ENCODE results near the gene RNU6-9.
A peak's percentile ranks its signal among the peaks of the same experiment; 100 is the strongest.
"Not testable (repeated sequence)": the region's sequence is repeated elsewhere in the genome, so short reads cannot be mapped to it uniquely, and the experiment has no call there.

RNU6-9 gene

GRCh38 chr19:892894-893689 lies at the start of gene RNU6-9, which contains the start of gene MED16:
Gene RNU6-9 (plus strand): TSS chr19:893484.
Gene MED16 (minus strand): TSS chr19:893187. CDS start chr19:891131, 2,056 bp downstream.
- peak within 1 kb of the TSS; percentile 83 to 84 for H3K4me3 ChIP-seq (ENCODE audit: low read depth in 1 of 2, low read length in 2 of 2)
- H3K27ac ChIP-seq (ENCODE audit: low read depth, low read length), result peak within 1 kb of the TSS; percentile 90
- H3K27me3 ChIP-seq (ENCODE audit: control insufficient read depth in 1 of 2, insufficient read depth in 2 of 2, low read length in 2 of 2), result no peaks in the 10 kb centered on the region
- no peaks in the 10 kb centered on the region for H3K9me3 ChIP-seq (ENCODE audit: control insufficient read depth in 1 of 2, low read length in 2 of 2)
- H3K4me1 ChIP-seq (ENCODE audit: control insufficient read depth in 1 of 2, insufficient read depth in 2 of 2, low read length in 2 of 2), result peaks cover 4 to 5% of the 10 kb centered on the region in 2 donors
- peak within 1 kb of the TSS; percentile 81 to 92 for H3K9ac ChIP-seq (ENCODE audit: low read depth in 1 of 2, low read length in 2 of 2)
- H3K36me3 ChIP-seq (ENCODE audit: control insufficient read depth in 1 of 2, insufficient read depth in 2 of 2, low read length in 2 of 2), result peaks cover 8 to 32% of the 10 kb centered on the region in 2 donors

- Histone ChIP-seq H3K36me3 (ENCODE audit: control insufficient read depth in 1 of 2, insufficient read depth in 2 of 2, low read length in 2 of 2) (no peaks in the 10 kb centered on the region), H3K27me3 (ENCODE audit: control insufficient read depth in 1 of 2, insufficient read depth in 2 of 2, low read length in 2 of 2) (peaks cover 16 to 33% of the 10 kb centered on the region in 2 donors), H3K9me3 (ENCODE audit: control insufficient read depth in 1 of 2, low read length in 2 of 2) (no peaks in the 10 kb centered on the region), H3K4me3 (ENCODE audit: low read depth in 1 of 2, low read length in 2 of 2) (no peak overlapping the region), H3K9ac (ENCODE audit: low read depth in 1 of 2, low read length in 2 of 2) (no peak overlapping the region), H3K27ac (ENCODE audit: low read depth, low read length) (no peak overlapping the region), H3K4me1 (ENCODE audit: control insufficient read depth in 1 of 2, insufficient read depth in 2 of 2, low read length in 2 of 2) (no peaks in the 10 kb centered on the region)
These were observed 49.3 kb upstream of the RNU6-9 start for GRCh38 chr19:843836-844545.

- no peaks in the 10 kb centered on the region for H3K36me3 ChIP-seq (ENCODE audit: control insufficient read depth in 1 of 2, insufficient read depth in 2 of 2, low read length in 2 of 2)
- no peak overlapping the region for H3K27ac ChIP-seq (ENCODE audit: low read depth, low read length)
- no peak overlapping the region for H3K9ac ChIP-seq (ENCODE audit: low read depth in 1 of 2, low read length in 2 of 2)
- no peaks in the 10 kb centered on the region for H3K4me1 ChIP-seq (ENCODE audit: control insufficient read depth in 1 of 2, insufficient read depth in 2 of 2, low read length in 2 of 2)
- no peaks in the 10 kb centered on the region for H3K9me3 ChIP-seq (ENCODE audit: control insufficient read depth in 1 of 2, low read length in 2 of 2)
- H3K4me3 ChIP-seq (ENCODE audit: low read depth in 1 of 2, low read length in 2 of 2), result no peak overlapping the region
- peaks cover 16 to 33% of the 10 kb centered on the region in 2 donors for H3K27me3 ChIP-seq (ENCODE audit: control insufficient read depth in 1 of 2, insufficient read depth in 2 of 2, low read length in 2 of 2)
These were observed 48.7 kb upstream of the RNU6-9 start for GRCh38 chr19:844546-844971.

- Histone ChIP-seq H3K36me3 (ENCODE audit: control insufficient read depth in 1 of 2, insufficient read depth in 2 of 2, low read length in 2 of 2) (no peaks in the 10 kb centered on the region), H3K4me1 (ENCODE audit: control insufficient read depth in 1 of 2, insufficient read depth in 2 of 2, low read length in 2 of 2) (no peaks in the 10 kb centered on the region), H3K27ac (ENCODE audit: low read depth, low read length) (no peak overlapping the region), H3K9me3 (ENCODE audit: control insufficient read depth in 1 of 2, low read length in 2 of 2) (no peaks in the 10 kb centered on the region), H3K4me3 (ENCODE audit: low read depth in 1 of 2, low read length in 2 of 2) (no peak overlapping the region), H3K27me3 (ENCODE audit: control insufficient read depth in 1 of 2, insufficient read depth in 2 of 2, low read length in 2 of 2) (peaks cover 16 to 36% of the 10 kb centered on the region in 2 donors), H3K9ac (ENCODE audit: low read depth in 1 of 2, low read length in 2 of 2) (no peak overlapping the region)
These were observed 47.4 kb upstream of the RNU6-9 start for GRCh38 chr19:845707-846521.

- no peak overlapping the region for H3K27ac ChIP-seq (ENCODE audit: low read depth, low read length)
These were observed 44.8 kb upstream of the RNU6-9 start for GRCh38 chr19:848386-848921.

GRCh38 chr19:849195-849594 lies 44.1 kb upstream of the RNU6-9 start:
- H3K4me3 ChIP-seq (ENCODE audit: low read depth in 1 of 2, low read length in 2 of 2); H3K4me1 ChIP-seq (ENCODE audit: control insufficient read depth in 1 of 2, insufficient read depth in 2 of 2, low read length in 2 of 2); H3K9ac ChIP-seq (ENCODE audit: low read depth in 1 of 2, low read length in 2 of 2); H3K36me3 ChIP-seq (ENCODE audit: control insufficient read depth in 1 of 2, insufficient read depth in 2 of 2, low read length in 2 of 2); H3K27ac ChIP-seq (ENCODE audit: low read depth, low read length); H3K9me3 ChIP-seq (ENCODE audit: control insufficient read depth in 1 of 2, low read length in 2 of 2): not testable (repeated sequence)
- peaks cover 16 to 28% of the 10 kb centered on the region in 2 donors for H3K27me3 ChIP-seq (ENCODE audit: control insufficient read depth in 1 of 2, insufficient read depth in 2 of 2, low read length in 2 of 2)

More at GRCh38 chr19:848386-848921, 44.8 kb upstream of the RNU6-9 start:
- no peaks in the 10 kb centered on the region for H3K9me3 ChIP-seq (ENCODE audit: control insufficient read depth in 1 of 2, low read length in 2 of 2)
- H3K27me3 ChIP-seq (ENCODE audit: control insufficient read depth in 1 of 2, insufficient read depth in 2 of 2, low read length in 2 of 2), result peaks cover 16 to 29% of the 10 kb centered on the region in 2 donors
- no peak overlapping the region for H3K4me3 ChIP-seq (ENCODE audit: low read depth in 1 of 2, low read length in 2 of 2)
- H3K36me3 ChIP-seq (ENCODE audit: control insufficient read depth in 1 of 2, insufficient read depth in 2 of 2, low read length in 2 of 2), result no peaks in the 10 kb centered on the region
- H3K4me1 ChIP-seq (ENCODE audit: control insufficient read depth in 1 of 2, insufficient read depth in 2 of 2, low read length in 2 of 2), result no peaks in the 10 kb centered on the region
- no peak overlapping the region for H3K9ac ChIP-seq (ENCODE audit: low read depth in 1 of 2, low read length in 2 of 2)

- H3K9ac ChIP-seq (ENCODE audit: low read depth in 1 of 2, low read length in 2 of 2), result no peak overlapping the region
- no peaks in the 10 kb centered on the region for H3K4me1 ChIP-seq (ENCODE audit: control insufficient read depth in 1 of 2, insufficient read depth in 2 of 2, low read length in 2 of 2)
- H3K4me3 ChIP-seq (ENCODE audit: low read depth in 1 of 2, low read length in 2 of 2), result no peak overlapping the region
- no peaks in the 10 kb centered on the region for H3K36me3 ChIP-seq (ENCODE audit: control insufficient read depth in 1 of 2, insufficient read depth in 2 of 2, low read length in 2 of 2)
- peak overlapping the region; percentile 22 for H3K27ac ChIP-seq (ENCODE audit: low read depth, low read length)
- H3K27me3 ChIP-seq (ENCODE audit: control insufficient read depth in 1 of 2, insufficient read depth in 2 of 2, low read length in 2 of 2), result peaks cover 16 to 25% of the 10 kb centered on the region in 2 donors
- H3K9me3 ChIP-seq (ENCODE audit: control insufficient read depth in 1 of 2, low read length in 2 of 2), result no peaks in the 10 kb centered on the region
These were observed 42.9 kb upstream of the RNU6-9 start for GRCh38 chr19:850221-850978.

GRCh38 chr19:850979-851335 lies 42.3 kb upstream of the RNU6-9 start:
- H3K9me3 ChIP-seq (ENCODE audit: control insufficient read depth in 1 of 2, low read length in 2 of 2), result no peaks in the 10 kb centered on the region
- H3K36me3 ChIP-seq (ENCODE audit: control insufficient read depth in 1 of 2, insufficient read depth in 2 of 2, low read length in 2 of 2), result no peaks in the 10 kb centered on the region
- peaks cover 16 to 20% of the 10 kb centered on the region in 2 donors for H3K27me3 ChIP-seq (ENCODE audit: control insufficient read depth in 1 of 2, insufficient read depth in 2 of 2, low read length in 2 of 2)
- H3K27ac ChIP-seq (ENCODE audit: low read depth, low read length), result peak overlapping the region; percentile 22
- no peak overlapping the region for H3K9ac ChIP-seq (ENCODE audit: low read depth in 1 of 2, low read length in 2 of 2)
- no peak overlapping the region for H3K4me3 ChIP-seq (ENCODE audit: low read depth in 1 of 2, low read length in 2 of 2)
- no peaks in the 10 kb centered on the region for H3K4me1 ChIP-seq (ENCODE audit: control insufficient read depth in 1 of 2, insufficient read depth in 2 of 2, low read length in 2 of 2)
